GM13976 (cell line): ENCODE results near the gene KCNIP3.
"Not testable (repeated sequence)": the region's sequence is repeated elsewhere in the genome, so short reads cannot be mapped to it uniquely, and the experiment has no call there.

Source experiments
- DNase-seq: peaks from one replicate; pipeline ENCODE4 v3.0.0; 2012; ENCODE audit warnings: low spot score
- CTCF ChIP-seq: IDR thresholded peaks from 2 replicates; pipeline ENCODE4 v1.5.1; 2012; ENCODE audit warnings: borderline replicate concordance, mild to moderate bottlenecking; ENCODE audit not compliant: insufficient read depth; ENCODE audit errors: extremely low read depth, missing control alignments, control extremely low read depth
- in situ Hi-C: fragments of 300-500 bp; cut with MboI; formaldehyde crosslinking; loops from one replicate; pipeline ENCODE4 v1.12.0; 2022; ENCODE audit warnings: low sequenced_read_pairs, mixed read lengths, inconsistent platforms; ENCODE audit not compliant: unreplicated experiment

The KCNIP3 gene

GRCh38 chr2:95374029-95374428 lies 76.9 kb downstream of the KCNIP3 start:
- in situ Hi-C loops: no loop called here
- TF ChIP-seq CTCF: no peak
- DNase-seq: no peak

GRCh38 chr2:95374451-95374920 lies 77.3 kb downstream of the KCNIP3 start:
- in situ Hi-C loops: no loop called here
- DNase-seq: no peak

GRCh38 chr2:95374921-95375471 lies 77.8 kb downstream of the KCNIP3 start:
- DNase-seq: no peak
- in situ Hi-C loops: no loop called here
- TF ChIP-seq CTCF: no peak

More at GRCh38 chr2:95374451-95374920, 77.3 kb downstream of the KCNIP3 start:
- TF ChIP-seq CTCF: no peak

GRCh38 chr2:95375532-95376150 lies 78.5 kb downstream of the KCNIP3 start:
- in situ Hi-C loops: no loop called here
- no peak for TF ChIP-seq CTCF
- no peak for DNase-seq

- in situ Hi-C loops: no loop called here
- DNase-seq: no peak
- TF ChIP-seq CTCF: no peak
Measured at GRCh38 chr2:95376311-95377215, 79.4 kb downstream of the KCNIP3 start.

GRCh38 chr2:95377216-95378123 lies 80.3 kb downstream of the KCNIP3 start:
- no peak for DNase-seq

GRCh38 chr2:95378281-95378680 lies 81.1 kb downstream of the KCNIP3 start:
- in situ Hi-C loops: not testable (repeated sequence)

More at GRCh38 chr2:95377216-95378123, 80.3 kb downstream of the KCNIP3 start:
- in situ Hi-C loops: no loop called here
- TF ChIP-seq CTCF: no peak

More at GRCh38 chr2:95378281-95378680, 81.1 kb downstream of the KCNIP3 start:
- DNase-seq: not testable (repeated sequence)
